ENCODE measurements around the gene BRD1.
"Not testable (repeated sequence)": the region's sequence is repeated elsewhere in the genome, so short reads cannot be mapped to it uniquely, and the experiment has no call there.

The BRD1 gene

GRCh38 chr22:49826603-49827270 lies 936 bp downstream of the BRD1 start:
- DNase-seq (ENCODE audit: low read depth): no peak

GRCh38 chr22:49825944-49826602 lies 1.6 kb downstream of the BRD1 start:
- no peak for DNase-seq (ENCODE audit: low read depth)

GRCh38 chr22:49825436-49825835 lies 2.2 kb downstream of the BRD1 start:
- no peak for DNase-seq (ENCODE audit: low read depth)

GRCh38 chr22:49824936-49825335 lies 2.7 kb downstream of the BRD1 start:
- DNase-seq (ENCODE audit: low read depth): no peak

GRCh38 chr22:49824185-49824925 lies 3.3 kb downstream of the BRD1 start:
- no peak for DNase-seq (ENCODE audit: low read depth)

- no peak for DNase-seq (ENCODE audit: low read depth)
These were observed 4.2 kb downstream of the BRD1 start for GRCh38 chr22:49823289-49824045.

- DNase-seq (ENCODE audit: low read depth): not testable (repeated sequence)
These were observed 5.9 kb downstream of the BRD1 start for GRCh38 chr22:49821741-49822140.

GRCh38 chr22:49820984-49821383 lies 6.7 kb downstream of the BRD1 start:
- DNase-seq (ENCODE audit: low read depth): no peak

- DNase-seq (ENCODE audit: low read depth): no peak
These were observed 10.3 kb downstream of the BRD1 start for GRCh38 chr22:49817359-49817758.

- DNase-seq (ENCODE audit: low read depth): no peak
These were observed 12.0 kb downstream of the BRD1 start for GRCh38 chr22:49815641-49816091.

GRCh38 chr22:49814856-49815255 lies 12.8 kb downstream of the BRD1 start:
- no peak for DNase-seq (ENCODE audit: low read depth)

GRCh38 chr22:49814164-49814686 lies 13.4 kb downstream of the BRD1 start:
- DNase-seq (ENCODE audit: low read depth): no peak

GRCh38 chr22:49812838-49813237 lies 14.8 kb downstream of the BRD1 start:
- DNase-seq (ENCODE audit: low read depth): no peak

GRCh38 chr22:49811020-49811791 lies 16.5 kb downstream of the BRD1 start:
- DNase-seq (ENCODE audit: low read depth): no peak

GRCh38 chr22:49810363-49811019 lies 17.2 kb downstream of the BRD1 start:
- no peak for DNase-seq (ENCODE audit: low read depth)

- no peak for DNase-seq (ENCODE audit: low read depth)
These were observed 19.6 kb downstream of the BRD1 start for GRCh38 chr22:49807780-49808708.

GRCh38 chr22:49807129-49807528 lies 20.5 kb downstream of the BRD1 start:
- DNase-seq (ENCODE audit: low read depth): no peak

- no peak for DNase-seq (ENCODE audit: low read depth)
These were observed 23.8 kb downstream of the BRD1 start for GRCh38 chr22:49803737-49804375.

- no peak for DNase-seq (ENCODE audit: low read depth)
These were observed 24.5 kb downstream of the BRD1 start for GRCh38 chr22:49803134-49803533.

Measured in non-pigmented ciliary epithelial cell (primary cell).